HCT116 (cell line): ENCODE results near the gene KLHL22. TPM values are rescaled to one million over a fixed set of nuclear protein-coding genes. Genes with fewer than 3 reads are reported as not detected.

Experiments used
- ATAC-seq: fragments of 200-7000 bp; cut with Tn5 transposase; 2 replicates; pipeline ENCODE4 v1.9.1; 2020; ENCODE audit warnings: mild to moderate bottlenecking, moderate library complexity
- BruUV-seq: library from RNA; stranded (reverse); fragments of 400-500 nt; replicated peaks from 2 replicates; lab custom pipeline; 2021; lab: Mats Ljungman, UMichigan
- CTCF ChIA-PET: fragments of 300-600 bp; sonication (Branson Sonifier 250); formaldehyde crosslinking; loops from one replicate; lab custom pipeline; 2021; ENCODE audit warnings: antibody characterized with exemption; lab: Charles Lee
- POLR2A ChIA-PET: fragments of 300-600, 350-600 bp; sonication (Branson Sonifier 250); formaldehyde crosslinking; loops from one replicate; lab custom pipeline; 2021; ENCODE audit warnings: antibody characterized with exemption; lab: Charles Lee
- RAD21 ChIA-PET, 2 experiments: fragments of 300-600 bp; sonication (Branson Sonifier 250); formaldehyde crosslinking; loops; one replicate each; lab custom pipeline; 2023; ENCODE audit warnings: low total read pairs in 2 of 2; ENCODE audit not compliant: uncharacterized antibody in 2 of 2, unreplicated experiment in 2 of 2, low non-redundant PET in 1 of 2; lab: Charles Lee
- DNase-seq: peaks from one replicate; pipeline ENCODE4 v3.0.0-alpha.2; 2010; ENCODE audit warnings: low read depth, low spot score
- H2AFZ ChIP-seq: fragments of 200-600 bp; shearing (Covaris generic), sonication (generic); 2 replicates; pipeline ENCODE4 v1.6.1; 2017; ENCODE audit warnings: low read depth, mixed run types, mixed read lengths, antibody characterized with exemption, low read length; ENCODE audit not compliant: poor library complexity, severe bottlenecking
- H3K27ac ChIP-seq: 2 replicates; pipeline ENCODE4 v1.5.1; 2012; ENCODE audit warnings: low read depth, low read length
- H3K27me3 ChIP-seq: fragments of 200-600 bp; sonication (generic); 2 replicates; pipeline ENCODE4 v1.6.1; 2016; ENCODE audit warnings: mixed run types, low read length, mixed read lengths; ENCODE audit not compliant: insufficient read depth
- H3K36me3 ChIP-seq, 2 experiments: fragments of 200-500 bp in 1 of 2; fragments of 200-600 bp in 1 of 2; sonication (Bioruptor generic) in 1 of 2; sonication (generic) in 1 of 2; 2 replicates each; pipeline versions ENCODE4 v1.5.1 to v1.6.1; 2014 to 2016; ENCODE audit warnings: low read length in 2 of 2, inconsistent platforms in 1 of 2, mixed read lengths in 1 of 2, mixed run types in 1 of 2; ENCODE audit not compliant: insufficient read depth in 2 of 2, control insufficient read depth in 1 of 2
- H3K4me1 ChIP-seq, 2 experiments: fragments of 200-600 bp in 1 of 2; sonication (generic) in 1 of 2; 2 replicates each; pipeline versions ENCODE4 v1.5.1 to v1.6.1; 2012 to 2017; ENCODE audit warnings: low read length in 2 of 2, inconsistent platforms in 1 of 2, mild to moderate bottlenecking in 1 of 2, mixed read lengths in 1 of 2, mixed run types in 1 of 2, moderate library complexity in 1 of 2; ENCODE audit not compliant: insufficient read depth in 2 of 2, control insufficient read depth in 1 of 2
- H3K4me2 ChIP-seq: fragments of 200-600 bp; sonication (generic); 2 replicates; pipeline ENCODE4 v1.6.1; 2017; ENCODE audit warnings: mixed run types, low read length, mixed read lengths
- H3K4me3 ChIP-seq, 2 experiments: fragments of 200-600 bp in 1 of 2; sonication (generic) in 1 of 2; replicated peaks in 1 of 2; 2 replicates each; pipeline ENCODE4 v1.5.1; 2011 to 2016; ENCODE audit warnings: low read length in 2 of 2, control low read depth in 1 of 2, low read depth in 1 of 2, mild to moderate bottlenecking in 1 of 2, mixed read lengths in 1 of 2, mixed run types in 1 of 2
- H3K79me2 ChIP-seq: fragments of 200-600 bp; sonication (generic); 2 replicates; pipeline ENCODE4 v1.6.1; 2017; ENCODE audit warnings: mild to moderate bottlenecking, mixed run types, low read length, moderate library complexity, mixed read lengths; ENCODE audit not compliant: insufficient read depth
- H3K9ac ChIP-seq: fragments of 200-600 bp; sonication (generic); 2 replicates; pipeline ENCODE4 v1.6.1; 2016; ENCODE audit warnings: low read length, mixed read lengths
- H3K9me2 ChIP-seq: fragments of 200-600 bp; sonication (generic), shearing (Covaris generic); 2 replicates; pipeline ENCODE4 v1.6.1; 2017; ENCODE audit warnings: mixed run types, mild to moderate bottlenecking, moderate library complexity; ENCODE audit not compliant: insufficient read depth
- H3K9me3 ChIP-seq, 2 experiments: fragments of 200-500 bp in 1 of 2; fragments of 200-600 bp in 1 of 2; sonication (Bioruptor generic) in 1 of 2; sonication (generic) in 1 of 2; 2 replicates each; pipeline ENCODE4 v1.6.1; 2014 to 2017; ENCODE audit warnings: low read length in 2 of 2, mixed read lengths in 2 of 2, inconsistent platforms in 1 of 2, low read depth in 1 of 2, mild to moderate bottlenecking in 1 of 2, mixed run types in 1 of 2, moderate library complexity in 1 of 2; ENCODE audit not compliant: control insufficient read depth in 1 of 2, insufficient read depth in 1 of 2
- H4K20me1 ChIP-seq: fragments of 200-600 bp; sonication (generic), shearing (Covaris generic); 2 replicates; pipeline ENCODE4 v1.6.1; 2017; ENCODE audit warnings: mixed run types, mild to moderate bottlenecking, moderate library complexity; ENCODE audit not compliant: insufficient read depth
- CEBPB ChIP-seq: IDR thresholded peaks from 2 replicates; pipeline ENCODE4 v1.6.1; 2012; ENCODE audit warnings: low read depth
- EZH2 ChIP-seq: fragments of 200-600 bp; sonication (generic); IDR thresholded peaks from 2 replicates; pipeline ENCODE4 v1.6.1; 2017; ENCODE audit warnings: antibody characterized with exemption, mixed run types
- EZH2phosphoT487 ChIP-seq: fragments of 200-600 bp; IDR thresholded peaks from 2 replicates; pipeline ENCODE4 v1.6.1; 2018; ENCODE audit warnings: antibody characterized with exemption, borderline replicate concordance
- FOSL1 ChIP-seq: IDR thresholded peaks from 2 replicates; pipeline ENCODE4 v1.6.1; 2012; ENCODE audit warnings: low read depth
- SP1 ChIP-seq: IDR thresholded peaks from 2 replicates; pipeline ENCODE4 v1.6.1; 2012; ENCODE audit warnings: low read depth
- SRF ChIP-seq: IDR thresholded peaks from 2 replicates; pipeline ENCODE4 v1.6.1; 2012; ENCODE audit warnings: low read depth
- TCF7L2 ChIP-seq: IDR thresholded peaks from 2 replicates; pipeline ENCODE4 v1.7.0; 2011; ENCODE audit warnings: borderline replicate concordance, inconsistent platforms; ENCODE audit not compliant: insufficient read depth, insufficient read length; ENCODE audit errors: extremely low read depth
- ZFX ChIP-seq: fragments of 450-650 bp; IDR thresholded peaks from 2 replicates; pipeline ENCODE4 v1.6.1; 2017
- ZNF274 ChIP-seq: fragments of 200-500 bp; sonication (Bioruptor generic); IDR thresholded peaks from 2 replicates; pipeline ENCODE4 v1.6.1; 2014; ENCODE audit warnings: mild to moderate bottlenecking, low read depth, low read length, inconsistent platforms
- intact Hi-C: fragments of 100-400 bp; cut with micrococcal nuclease; formaldehyde crosslinking; loops from 2 replicates; pipeline ENCODE4 v1.10.0; 2022
- total RNA-seq: library from RNA; stranded (reverse); gene quantifications from one replicate; pipeline ENCODE4 v1.2.1, GENCODE V29; 2021; ENCODE audit not compliant: unreplicated experiment
- TF ChIP-seq, protein P1 (sequence below): IDR thresholded peaks from 2 replicates; pipeline ENCODE4 v1.6.1; 2012
- TF ChIP-seq, protein P2 (sequence below): IDR thresholded peaks from 2 replicates; pipeline ENCODE4 v1.6.1; 2011; ENCODE audit warnings: mild to moderate bottlenecking, low read length, moderate library complexity; ENCODE audit not compliant: insufficient replicate concordance; ENCODE audit errors: extremely low read depth

Gene KLHL22
- total RNA-seq, 1 experiment from 2014 or later, result 16.4 TPM

DNA sequence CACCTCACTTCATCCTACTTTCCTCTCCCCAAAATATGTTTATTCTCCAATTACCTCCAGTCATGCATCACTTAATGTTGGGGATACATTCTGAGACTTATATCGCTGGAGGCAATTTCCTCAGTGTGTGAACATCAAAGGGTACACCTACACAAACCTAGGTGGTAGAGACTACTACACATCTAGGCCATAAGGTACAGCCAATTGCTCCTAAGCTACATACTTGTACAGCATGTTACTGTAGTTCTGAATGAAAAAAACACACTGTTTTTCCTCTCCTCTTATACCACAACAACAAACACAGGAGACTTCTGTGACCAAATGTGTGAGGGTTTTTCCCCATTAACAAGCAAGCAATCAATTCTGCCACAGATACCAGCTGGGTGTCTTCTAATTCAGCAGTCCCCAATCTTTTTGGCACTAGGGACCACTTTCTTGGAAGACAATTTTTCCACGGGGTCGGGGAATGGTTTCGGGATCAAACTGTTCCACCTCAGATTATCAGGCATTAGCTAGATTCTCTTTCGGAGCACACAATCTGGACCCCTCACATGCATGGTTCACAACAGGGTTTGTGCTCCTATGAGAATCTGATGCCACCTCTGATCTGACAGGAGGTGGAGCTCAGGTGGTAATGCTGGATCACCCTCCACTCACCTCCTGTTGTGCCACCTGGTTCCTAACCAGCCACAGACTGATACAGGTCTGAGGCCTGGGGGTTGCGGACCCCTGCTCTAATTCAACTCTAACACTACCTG is 5.2 kb downstream of the KLHL22 start:
- TF ChIP-seq SRF (no peak), ZFX (no peak), TCF7L2 (no peak), EZH2phosphoT487 (no peak), CEBPB (no peak), SP1 (no peak), EZH2 (no peak), ZNF274 (no peak), FOSL1 (no peak)
- TF ChIP-seq, protein P1, sequence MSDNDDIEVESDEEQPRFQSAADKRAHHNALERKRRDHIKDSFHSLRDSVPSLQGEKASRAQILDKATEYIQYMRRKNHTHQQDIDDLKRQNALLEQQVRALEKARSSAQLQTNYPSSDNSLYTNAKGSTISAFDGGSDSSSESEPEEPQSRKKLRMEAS, result no peak
- TF ChIP-seq, protein P2, sequence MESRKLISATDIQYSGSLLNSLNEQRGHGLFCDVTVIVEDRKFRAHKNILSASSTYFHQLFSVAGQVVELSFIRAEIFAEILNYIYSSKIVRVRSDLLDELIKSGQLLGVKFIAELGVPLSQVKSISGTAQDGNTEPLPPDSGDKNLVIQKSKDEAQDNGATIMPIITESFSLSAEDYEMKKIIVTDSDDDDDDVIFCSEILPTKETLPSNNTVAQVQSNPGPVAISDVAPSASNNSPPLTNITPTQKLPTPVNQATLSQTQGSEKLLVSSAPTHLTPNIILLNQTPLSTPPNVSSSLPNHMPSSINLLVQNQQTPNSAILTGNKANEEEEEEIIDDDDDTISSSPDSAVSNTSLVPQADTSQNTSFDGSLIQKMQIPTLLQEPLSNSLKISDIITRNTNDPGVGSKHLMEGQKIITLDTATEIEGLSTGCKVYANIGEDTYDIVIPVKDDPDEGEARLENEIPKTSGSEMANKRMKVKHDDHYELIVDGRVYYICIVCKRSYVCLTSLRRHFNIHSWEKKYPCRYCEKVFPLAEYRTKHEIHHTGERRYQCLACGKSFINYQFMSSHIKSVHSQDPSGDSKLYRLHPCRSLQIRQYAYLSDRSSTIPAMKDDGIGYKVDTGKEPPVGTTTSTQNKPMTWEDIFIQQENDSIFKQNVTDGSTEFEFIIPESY, result no peak
- intact Hi-C loops, result no loop called here
- no peak for ATAC-seq

More for the DNA sequence above, 5.2 kb downstream of the KLHL22 start:
- Histone ChIP-seq H3K79me2 (peaks cover 26% of the 10 kb centered on the region), H3K27ac (no peak overlapping the region), H3K4me2 (no peak overlapping the region), H3K9me3 (no peaks in the 10 kb centered on the region), H3K4me3 (no peak overlapping the region), H3K4me1 (peaks cover 6 to 19% of the 10 kb centered on the region in 2 experiments; a peak in 3 of 4 replicates), H3K27me3 (no peaks in the 10 kb centered on the region), H2AFZ (no peak overlapping the region), H3K9ac (no peak overlapping the region), H4K20me1 (no peaks in the 10 kb centered on the region), H3K36me3 (no peaks in the 10 kb centered on the region), H3K9me2 (no peaks in the 10 kb centered on the region)
- RAD21 ChIA-PET, result no interaction called here
- no peak for DNase-seq
- BruUV-seq, result no TSS peak
- POLR2A ChIA-PET, result no interaction called here
- CTCF ChIA-PET, result no interaction called here
